Measurements from ENCODE around the gene EGLN2. TPM values are rescaled to one million over a fixed set of nuclear protein-coding genes. Genes with fewer than 3 reads are reported as not detected.

The EGLN2 gene
- total and polyA plus RNA-seq, 9 of the 15 experiments (the other 6 are each of a cell fraction or from before 2014, with no cell fraction given) = 9.6 to 114 (median 71.0) TPM

- TF ChIP-seq DEAF1 (CRISPR knock-in tag; IDR thresholded peaks at IDR 0.05) (no peak), TRIM28 (IDR thresholded peaks at IDR 0.05) (no peak), THAP7 (CRISPR knock-in tag; IDR thresholded peaks at IDR 0.05) (no peak), ZSCAN29 (IDR thresholded peaks at IDR 0.05) (no peak), ESRRB (CRISPR knock-in tag; IDR thresholded peaks at IDR 0.05; ENCODE audit: borderline replicate concordance) (no peak), BACH1 (tag; IDR thresholded peaks at IDR 0.05) (no peak), ZC3H8 (IDR thresholded peaks at IDR 0.05) (0 out of 2 replicates have a peak, but pooled peaks have one; percentile 20), HMGXB4 (CRISPR knock-in tag; IDR thresholded peaks at IDR 0.05) (no peak), PHF20 (IDR thresholded peaks at IDR 0.05; ENCODE audit: partially characterized antibody) (no peak), RAD21 (CRISPR knock-in tag; conservative IDR thresholded peaks at IDR 0.05 in 1 of 2, IDR thresholded peaks at IDR 0.05 in 1 of 2) (no peak), ZNF3 (CRISPR knock-in tag; IDR thresholded peaks at IDR 0.05) (no peak), NFE2L1 (tag; IDR thresholded peaks at IDR 0.05; ENCODE audit: borderline replicate concordance, low read depth) (no peak), BCOR (IDR thresholded peaks at IDR 0.05) (no peak), ATF7 (IDR thresholded peaks at IDR 0.05) (no peak), ETV5 (CRISPR knock-in tag; IDR thresholded peaks at IDR 0.05; ENCODE audit: low read depth) (no peak), LEF1 (IDR thresholded peaks at IDR 0.05) (0 out of 2 replicates have a peak, but pooled peaks have one; percentile 19), ZNF507 (tag; conservative IDR thresholded peaks at IDR 0.05) (no peak), ZNF133 (CRISPR knock-in tag; IDR thresholded peaks at IDR 0.05) (no peak), JUN (IDR thresholded peaks at IDR 0.05; ENCODE audit: borderline replicate concordance, low read depth, low read length) (0 out of 2 replicates have a peak, but pooled peaks have one; percentile 24), JUN (CRISPR knock-in tag; IDR thresholded peaks at IDR 0.05; ENCODE audit: borderline replicate concordance) (no peak), ARHGAP35 (IDR thresholded peaks at IDR 0.05; ENCODE audit: partially characterized antibody) (peak; percentile 31), KDM5B (IDR thresholded peaks at IDR 0.05; ENCODE audit: insufficient replicate concordance, low read depth, low read length) (no peak), ZNF740 (CRISPR knock-in tag; IDR thresholded peaks at IDR 0.05) (no peak), ZNF740 (tag; IDR thresholded peaks at IDR 0.05) (no peak), SP2 (IDR thresholded peaks at IDR 0.05; ENCODE audit: extremely low read depth, low read depth, low read length, poor library complexity, severe bottlenecking) (no peak), SMARCE1 (IDR thresholded peaks at IDR 0.05) (0 out of 2 replicates have a peak, but pooled peaks have one; percentile 62), KLF6 (CRISPR knock-in tag; IDR thresholded peaks at IDR 0.05; ENCODE audit: borderline replicate concordance) (no peak)
Measured at GRCh38 chr19:40778706-40779284, 20.2 kb upstream of the EGLN2 start (continued).

Measured in K562 (cell line).